Measurements from ENCODE around the gene FCHSD1. TPM values are rescaled to one million over a fixed set of nuclear protein-coding genes. Genes with fewer than 3 reads are reported as not detected.

Gene FCHSD1
- total RNA-seq, 1 experiment from 2014 or later: 23.1 TPM

DNA sequence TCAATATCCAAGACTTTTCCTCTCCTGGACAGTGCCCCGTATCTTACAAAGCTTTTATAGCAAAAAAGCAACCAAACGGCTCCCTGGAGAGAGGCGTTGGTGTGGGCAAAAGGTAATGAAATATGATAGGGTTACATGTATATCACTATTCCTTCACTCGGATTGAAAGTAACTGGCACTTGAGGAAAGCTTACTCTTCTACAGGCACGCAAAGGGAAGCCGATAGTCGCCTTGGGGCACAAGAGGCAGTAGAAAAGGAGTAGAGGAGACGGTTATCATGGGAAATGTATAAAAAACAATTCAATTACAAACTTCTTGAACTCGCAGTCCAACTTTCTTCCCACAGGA, 33.6 kb downstream of the FCHSD1 start:
- H2BK5ac ChIP-seq (ENCODE audit: insufficient read length, low read length): no peak overlapping the region
- H3K4me1 ChIP-seq (ENCODE audit: insufficient read depth, low read length): peaks cover 2% of the 10 kb centered on the region
- H2BK15ac ChIP-seq (ENCODE audit: low read depth, low read length): no peak overlapping the region
- no peak overlapping the region for H2AFZ ChIP-seq (ENCODE audit: low read length)
- H4K20me1 ChIP-seq (ENCODE audit: control insufficient read depth, insufficient read depth, insufficient read length): no peaks in the 10 kb centered on the region
- H2BK120ac ChIP-seq (ENCODE audit: low read depth, low read length, poor library complexity, severe bottlenecking): no peak overlapping the region
- Mint-ChIP-seq H3K4me3 (peak overlapping the region; percentile 91 to 98), H3K4me1 (peaks cover 39 to 45% of the 10 kb centered on the region in 2 experiments), H3K27ac (peak overlapping the region; percentile 96 to 99 (median 96)), H3K9me3 (peaks cover 0 to 3% of the 10 kb centered on the region in 2 experiments; a peak in 1 of 5 replicates), H3K27me3 (ENCODE audit: low read depth) (no peaks in the 10 kb centered on the region), H3K36me3 (ENCODE audit: insufficient read depth in 1 of 3, low read depth in 3 of 3) (peaks cover 3 to 24% (median 17%) of the 10 kb centered on the region in 3 experiments; a peak in 5 of 7 replicates)
- no peak for DNase-seq
- H3K27ac ChIP-seq (ENCODE audit: insufficient read length, low read depth, low read length): no peak overlapping the region
- no peak overlapping the region for H4K91ac ChIP-seq (ENCODE audit: insufficient read length, low read depth, low read length)
- H3K9ac ChIP-seq (ENCODE audit: extremely low read depth, insufficient read length, low read length): peak overlapping the region; percentile 52
- no peak overlapping the region for H3K14ac ChIP-seq (ENCODE audit: insufficient read depth, low read length)
- TF ChIP-seq, protein P1, sequence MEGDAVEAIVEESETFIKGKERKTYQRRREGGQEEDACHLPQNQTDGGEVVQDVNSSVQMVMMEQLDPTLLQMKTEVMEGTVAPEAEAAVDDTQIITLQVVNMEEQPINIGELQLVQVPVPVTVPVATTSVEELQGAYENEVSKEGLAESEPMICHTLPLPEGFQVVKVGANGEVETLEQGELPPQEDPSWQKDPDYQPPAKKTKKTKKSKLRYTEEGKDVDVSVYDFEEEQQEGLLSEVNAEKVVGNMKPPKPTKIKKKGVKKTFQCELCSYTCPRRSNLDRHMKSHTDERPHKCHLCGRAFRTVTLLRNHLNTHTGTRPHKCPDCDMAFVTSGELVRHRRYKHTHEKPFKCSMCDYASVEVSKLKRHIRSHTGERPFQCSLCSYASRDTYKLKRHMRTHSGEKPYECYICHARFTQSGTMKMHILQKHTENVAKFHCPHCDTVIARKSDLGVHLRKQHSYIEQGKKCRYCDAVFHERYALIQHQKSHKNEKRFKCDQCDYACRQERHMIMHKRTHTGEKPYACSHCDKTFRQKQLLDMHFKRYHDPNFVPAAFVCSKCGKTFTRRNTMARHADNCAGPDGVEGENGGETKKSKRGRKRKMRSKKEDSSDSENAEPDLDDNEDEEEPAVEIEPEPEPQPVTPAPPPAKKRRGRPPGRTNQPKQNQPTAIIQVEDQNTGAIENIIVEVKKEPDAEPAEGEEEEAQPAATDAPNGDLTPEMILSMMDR (conservative IDR thresholded peaks at IDR 0.05): no peak
- H3K27me3 ChIP-seq (ENCODE audit: insufficient read depth, low read length): no peaks in the 10 kb centered on the region
- H3K79me1 ChIP-seq (ENCODE audit: insufficient read depth, low read depth, low read length, poor library complexity, severe bottlenecking): no peaks in the 10 kb centered on the region
- no peak overlapping the region for H2BK12ac ChIP-seq (ENCODE audit: insufficient read length, low read depth, low read length)
- no peak overlapping the region for H3K23ac ChIP-seq (ENCODE audit: insufficient read length, low read depth, low read length)
- H4K8ac ChIP-seq (replicated peaks; ENCODE audit: insufficient read length, low read depth, low read length): no peak overlapping the region
- H3K79me2 ChIP-seq (ENCODE audit: insufficient read depth, low read length): peaks cover 15% of the 10 kb centered on the region; the same call in 1 of the 2 replicates
- H3K4ac ChIP-seq (ENCODE audit: low read depth, low read length): no peak overlapping the region
- no peak overlapping the region for H4K5ac ChIP-seq (ENCODE audit: insufficient read length, low read depth, low read length)
- no CpG with 5 or more reads among the region's 9 CpGs for whole genome bisulfite sequencing (ENCODE audit: extremely low coverage, insufficient read length, low lambda C conversion rate)
- no peak overlapping the region for H2BK20ac ChIP-seq (ENCODE audit: low read depth, low read length, poor library complexity, severe bottlenecking)
- H3K23me2 ChIP-seq (ENCODE audit: insufficient read length, low read depth, low read length, poor library complexity, severe bottlenecking): no peaks in the 10 kb centered on the region
- no peak overlapping the region for H3K56ac ChIP-seq (ENCODE audit: insufficient read length, low read depth, low read length)
- no peak overlapping the region for H3K18ac ChIP-seq (ENCODE audit: insufficient read length, low read depth, low read length)
- H3T11ph ChIP-seq (ENCODE audit: low read length): no peak overlapping the region
- H3K9me3 ChIP-seq (ENCODE audit: control insufficient read depth, low read depth, low read length): no peaks in the 10 kb centered on the region
- no peak overlapping the region for H2AK5ac ChIP-seq (ENCODE audit: insufficient read length, low read length)
- H3K4me2 ChIP-seq (ENCODE audit: insufficient read depth, insufficient read length, low read length): peak overlapping the region; percentile 86
